HEK293 (cell line): ENCODE data around the gene CDH23.

Experiments used
- CTCF ChIP-seq: fragments of 450-650 bp; formaldehyde crosslinking; IDR thresholded peaks from 2 replicates; pipeline ENCODE4 v1.5.1; 2016; ENCODE audit warnings: missing biosample characterization, missing genetic modification characterization
- ZNF37A ChIP-seq: fragments of 450-650 bp; IDR thresholded peaks from 2 replicates; pipeline ENCODE4 v1.5.1; 2018; ENCODE audit warnings: missing biosample characterization, missing genetic modification characterization

- TF ChIP-seq ZNF37A (no peak), CTCF (tag by site-specific recombination) (no peak)
Observed at GRCh38 chr10:71357792-71358265, 38.9 kb upstream of the CDH23 start.
